Right ventricle myocardium superior (tissue), 1 donor: ENCODE measurements around the gene TXNRD1. TPM values are rescaled to one million over a fixed set of nuclear protein-coding genes. Genes with fewer than 3 reads are reported as not detected.
A peak's percentile ranks its signal among the peaks of the same experiment; 100 is the strongest.
"Not testable (repeated sequence)": the region's sequence is repeated elsewhere in the genome, so short reads cannot be mapped to it uniquely, and the experiment has no call there.

ENCODE experiments used
- ATAC-seq: fragments of 200-7000 bp; cut with Tn5 transposase; one replicate; pipeline ENCODE4 v1.9.1; 2020; ENCODE audit warnings: mild to moderate bottlenecking; ENCODE audit not compliant: poor library complexity
- DNase-seq: peaks from one replicate; pipeline ENCODE4 v3.0.0-alpha.2; 2020
- intact Hi-C: fragments of 100-400 bp; cut with DNase I; formaldehyde crosslinking; loops from one replicate; pipeline ENCODE4 v1.11.2; 2022
- long read RNA-seq: library from polyadenylated mRNA; unstranded; transcript quantifications from one replicate; pipeline ENCODE4 v2.0.0, GENCODE V29; 2021
- total RNA-seq: library from RNA; stranded (reverse); fragmentation: NEBNext Ultra II Directional; extraction: Animal tissue kit (Norgen Biotek cat#: 25700); gene quantifications from one replicate; pipeline ENCODE4 v1.2.1, GENCODE V29; 2021
- donor health status: DM: no; HTN: yes; CAD: no; lungs with severe emphysema.

The TXNRD1 gene
- total RNA-seq, result 98.9 TPM
- long read RNA-seq, transcript TXNRD1-214 (15 exons, 3,974 nt), result minor isoform, 27 of 182 reads
- long read RNA-seq, transcript TXNRD1-205 (15 exons, 3,930 nt), result major isoform, 68 of 182 reads
- long read RNA-seq, partial matches to known transcripts, result 51 of 182 reads
- long read RNA-seq, other reads (novel, unspliced or antisense), result 34 of 182 reads

GRCh38 chr12:104215638-104216297, at the start of gene TXNRD1:
TSS of gene TXNRD1 (plus strand) at chr12:104215779. CDS start at chr12:104215803, 24 bp downstream.
- ATAC-seq, result peak; percentile 95
- peak; percentile 92 for DNase-seq
- intact Hi-C loops, result loop anchor here (1.0 to 5.0 kb wide), 2 partner anchors 71 to 142 kb away; no protein-coding TSS in a partner anchor

DNA sequence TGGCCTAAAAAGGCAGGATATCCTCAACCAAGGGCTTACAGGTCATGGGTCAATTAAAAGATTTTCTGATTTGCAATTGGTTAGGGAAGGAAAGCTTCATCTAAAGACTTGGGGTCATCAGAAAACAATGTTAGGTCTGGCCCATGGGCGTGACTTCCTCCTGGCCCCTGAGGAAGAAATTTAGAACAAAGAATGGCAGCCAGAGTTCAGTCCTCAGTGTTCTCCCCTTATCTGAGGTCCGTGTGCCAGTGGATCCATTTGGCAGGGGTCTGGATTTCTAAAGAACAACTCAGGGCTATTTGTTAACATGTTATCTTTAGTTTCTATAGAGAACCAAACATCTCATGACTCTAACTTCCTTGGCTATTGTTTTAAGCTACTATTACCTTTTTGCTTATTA, 49.8 kb upstream of the TXNRD1 start:
- intact Hi-C loops, result no loop called here
- peak; percentile 48 for DNase-seq

GRCh38 chr12:104166465-104166864, 49.1 kb upstream of the TXNRD1 start:
- ATAC-seq (peak; percentile 80), DNase-seq (peak; percentile 54)
- intact Hi-C loops, result no loop called here

More for the DNA sequence above, 49.8 kb upstream of the TXNRD1 start:
- peak; percentile 75 for ATAC-seq

DNA sequence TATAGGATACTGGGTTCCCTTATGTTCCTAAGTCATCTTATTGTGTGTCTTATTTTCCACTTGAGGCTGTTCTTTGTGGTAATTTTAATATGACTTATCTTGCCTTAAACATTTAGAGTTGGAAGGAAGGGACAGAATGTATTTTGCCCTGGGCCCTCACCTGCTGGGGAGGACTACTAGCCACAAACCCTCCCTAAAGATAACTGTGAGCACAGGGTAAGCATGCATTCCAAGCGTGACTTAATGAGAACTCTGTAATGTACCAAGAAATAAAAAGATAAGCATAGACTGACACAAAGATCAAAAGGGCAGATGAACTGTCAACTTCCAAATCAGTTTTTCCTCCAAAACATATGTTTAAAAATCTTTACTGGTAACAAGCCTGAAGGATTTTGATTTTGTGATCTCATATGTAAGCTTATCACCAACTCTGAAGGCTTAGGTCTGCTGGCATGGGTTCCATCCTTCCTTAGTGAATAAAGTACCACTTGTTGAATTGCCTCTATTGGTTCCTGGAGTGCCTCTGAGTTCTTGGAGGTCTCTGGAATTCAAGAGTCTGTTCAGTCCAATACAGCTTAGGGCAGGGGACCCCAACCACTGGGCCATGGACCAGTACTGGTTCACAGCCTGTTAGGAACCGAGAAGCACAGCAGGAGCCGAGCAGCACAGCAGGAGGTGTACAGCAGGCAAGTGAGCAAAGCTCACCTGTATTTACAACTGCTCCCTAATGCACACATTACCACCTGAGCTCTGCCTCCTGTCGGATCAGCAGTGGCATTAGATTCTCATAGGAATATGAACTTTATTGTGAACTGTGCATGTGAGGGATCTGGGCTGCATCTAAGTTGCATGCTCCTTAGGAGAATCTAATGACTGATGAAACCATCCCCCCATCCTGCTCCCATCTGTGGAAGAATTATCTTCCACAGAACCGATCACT, 47.8 kb upstream of the TXNRD1 start:
- no peak for ATAC-seq
- intact Hi-C loops, result no loop called here
- DNase-seq, result no peak

GRCh38 chr12:104168596-104168995, 47.0 kb upstream of the TXNRD1 start:
- DNase-seq, result no peak
- intact Hi-C loops, result no loop called here
- no peak for ATAC-seq

DNA sequence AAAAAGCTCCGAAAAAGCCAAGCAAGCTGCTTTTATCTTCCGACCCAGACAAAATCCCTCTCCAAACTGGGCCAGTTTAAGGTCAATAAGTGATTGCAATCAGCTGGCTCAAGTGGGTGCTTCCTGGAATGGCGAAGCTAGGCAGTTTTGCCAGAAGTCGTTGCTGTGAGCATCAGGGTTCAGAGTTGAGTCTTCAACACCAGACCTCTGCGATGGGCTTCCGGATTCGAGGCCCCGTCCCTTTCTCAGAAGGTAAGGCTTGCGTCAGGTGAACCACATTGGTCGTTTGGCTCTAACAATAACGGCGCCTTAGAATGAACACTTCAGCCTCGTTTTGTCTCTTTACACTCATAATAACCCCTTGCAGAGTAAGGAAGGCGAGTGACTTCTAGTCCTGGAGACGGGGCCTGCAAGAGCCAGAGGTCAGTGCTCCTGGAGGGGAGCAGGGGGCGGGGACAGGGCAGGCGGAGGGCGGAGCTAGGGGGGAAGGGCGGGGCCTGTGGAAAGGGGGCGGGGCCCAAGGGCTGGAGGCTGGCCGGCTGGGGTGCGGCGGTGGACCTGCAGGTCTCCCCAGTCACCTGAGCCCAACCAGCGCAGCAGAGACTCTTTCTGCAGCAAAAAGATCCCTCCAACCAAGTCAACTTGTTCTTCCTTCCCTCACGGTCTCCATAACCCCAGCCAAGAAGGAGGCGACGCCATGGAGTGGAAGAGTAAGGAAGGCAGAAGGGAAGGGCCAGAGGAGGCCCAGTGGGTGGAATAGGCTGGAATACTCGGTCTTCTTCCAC, 43.6 kb upstream of the TXNRD1 start:
- DNase-seq, result no peak
- no peak for ATAC-seq
- intact Hi-C loops, result no loop called here

DNA sequence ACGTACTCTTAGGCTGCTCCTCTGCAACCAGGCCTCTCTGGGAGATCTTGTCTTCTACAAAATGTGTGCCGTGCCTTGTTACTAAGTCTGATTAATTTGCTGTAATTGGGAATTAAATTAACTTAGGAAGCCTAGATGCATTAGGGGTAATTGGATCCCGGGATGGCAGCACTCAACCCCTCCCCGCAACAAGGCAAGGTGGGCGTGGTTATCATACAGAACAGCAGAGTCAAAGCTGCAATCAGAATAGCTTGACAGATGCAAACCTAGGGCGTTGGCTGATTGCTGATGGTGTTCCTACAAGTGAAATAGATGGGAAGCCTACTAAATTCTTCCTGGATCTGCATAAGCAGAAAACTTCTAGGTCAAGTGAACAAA, 43.0 kb upstream of the TXNRD1 start:
- intact Hi-C loops, result no loop called here
- ATAC-seq (no peak), DNase-seq (no peak)

GRCh38 chr12:104173804-104174203, 41.8 kb upstream of the TXNRD1 start:
- ATAC-seq, intact Hi-C loops: not testable (repeated sequence)

DNA sequence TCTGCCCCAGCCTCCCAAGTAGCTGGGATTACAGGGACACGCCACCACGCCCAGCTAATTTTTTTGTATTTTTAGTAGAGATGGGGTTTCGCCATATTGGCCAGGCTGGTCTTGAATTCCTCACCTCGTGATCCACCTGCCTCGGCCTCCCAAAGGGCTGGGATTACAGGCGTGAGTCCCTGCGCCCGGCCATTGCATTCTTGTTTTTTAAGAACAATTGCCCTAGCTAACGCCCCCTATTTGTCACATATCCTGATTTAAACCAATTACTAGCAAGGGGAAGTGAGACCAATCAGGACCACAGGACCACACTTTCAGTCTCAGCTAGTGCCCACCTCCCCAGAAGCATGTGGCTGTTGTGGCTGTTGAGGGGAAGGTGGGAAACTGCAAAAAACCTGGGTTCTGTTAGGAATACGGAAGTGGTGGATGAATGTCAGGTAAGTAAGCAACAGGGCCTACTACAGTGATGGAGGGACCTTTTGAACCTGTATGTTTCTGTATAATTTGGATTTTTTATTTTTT, 39.8 kb upstream of the TXNRD1 start:
- intact Hi-C loops, result no loop called here
- ATAC-seq, result no peak
- DNase-seq, result no peak

More at GRCh38 chr12:104173804-104174203, 41.8 kb upstream of the TXNRD1 start:
- not testable (repeated sequence) for DNase-seq

GRCh38 chr12:104177336-104177662, 38.3 kb upstream of the TXNRD1 start:
- intact Hi-C loops, result no loop called here
- ATAC-seq, result no peak
- no peak for DNase-seq

DNA sequence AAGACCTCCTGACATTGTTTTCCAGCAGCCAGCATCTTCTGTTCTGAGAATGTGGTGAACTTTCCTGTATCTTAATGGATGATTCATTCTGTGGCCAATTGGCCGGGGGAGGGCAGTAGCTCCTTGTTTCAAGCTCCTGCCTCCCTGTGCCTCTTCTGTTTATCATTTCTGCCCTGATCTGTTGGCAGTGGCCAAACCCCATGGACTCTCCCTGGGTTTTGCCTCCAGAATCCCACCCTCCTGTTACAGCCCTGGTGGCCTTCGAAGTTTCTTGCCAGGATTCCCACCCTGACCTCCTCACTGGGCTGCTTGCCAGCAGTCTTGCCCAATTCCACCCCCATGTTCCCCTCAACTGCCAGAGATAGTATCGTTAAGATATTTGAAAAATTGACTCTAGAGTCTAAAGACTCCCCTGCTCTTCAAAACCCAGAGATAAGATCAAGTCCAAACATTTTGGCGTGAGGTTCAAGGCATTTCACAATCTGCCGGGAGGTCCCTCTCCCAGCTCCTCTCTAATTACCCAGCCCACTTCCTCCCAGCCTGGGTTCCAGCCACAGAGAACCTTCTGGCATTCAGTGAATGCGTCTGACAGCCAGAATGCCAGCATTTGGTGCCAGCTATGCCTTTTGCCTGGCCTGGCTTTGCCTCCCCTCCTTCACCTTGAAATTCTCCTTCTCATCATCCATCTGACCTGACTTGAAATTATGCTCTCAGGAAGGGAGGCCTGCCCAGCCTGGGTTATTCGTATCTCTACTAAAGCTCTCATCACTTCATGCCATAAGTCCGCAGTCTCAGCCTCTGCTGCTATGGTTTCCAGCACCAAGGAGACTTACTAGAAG, 37.7 kb upstream of the TXNRD1 start:
- intact Hi-C loops, result no loop called here
- DNase-seq, result peak; percentile 83
- ATAC-seq, result peak; percentile 82

DNA sequence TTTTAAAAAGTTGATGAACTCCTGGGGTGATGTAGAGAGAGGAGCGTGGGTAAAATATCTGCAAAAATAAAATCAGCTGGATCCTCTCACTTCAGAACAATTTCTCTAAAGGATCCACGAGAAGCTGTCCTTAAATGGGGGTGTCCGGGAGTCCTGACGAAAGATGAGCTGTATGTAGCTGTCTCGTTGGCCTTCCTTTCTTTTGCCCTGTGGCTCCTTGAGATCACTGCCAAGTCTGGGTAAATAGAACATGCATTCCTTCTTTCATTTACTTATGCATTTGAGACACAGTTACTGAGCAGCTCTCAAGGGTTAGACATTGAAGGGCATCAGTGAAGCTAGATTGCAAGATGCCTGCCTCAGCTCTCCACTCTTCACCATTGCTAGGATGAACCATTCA, 35.2 kb upstream of the TXNRD1 start:
- intact Hi-C loops, result no loop called here
- no peak for ATAC-seq

GRCh38 chr12:104181313-104181712, 34.3 kb upstream of the TXNRD1 start:
- intact Hi-C loops, result no loop called here
- no peak for DNase-seq
- ATAC-seq, result peak; percentile 17

More for the DNA sequence above, 35.2 kb upstream of the TXNRD1 start:
- no peak for DNase-seq

- peak; percentile 81 for DNase-seq
- intact Hi-C loops, result no loop called here
- peak; percentile 67 for ATAC-seq
Observed at GRCh38 chr12:104182144-104182543, 33.4 kb upstream of the TXNRD1 start.

GRCh38 chr12:104182621-104183378, 32.8 kb upstream of the TXNRD1 start:
- ATAC-seq, result peak; percentile 4
- intact Hi-C loops, result no loop called here
- no peak for DNase-seq

DNA sequence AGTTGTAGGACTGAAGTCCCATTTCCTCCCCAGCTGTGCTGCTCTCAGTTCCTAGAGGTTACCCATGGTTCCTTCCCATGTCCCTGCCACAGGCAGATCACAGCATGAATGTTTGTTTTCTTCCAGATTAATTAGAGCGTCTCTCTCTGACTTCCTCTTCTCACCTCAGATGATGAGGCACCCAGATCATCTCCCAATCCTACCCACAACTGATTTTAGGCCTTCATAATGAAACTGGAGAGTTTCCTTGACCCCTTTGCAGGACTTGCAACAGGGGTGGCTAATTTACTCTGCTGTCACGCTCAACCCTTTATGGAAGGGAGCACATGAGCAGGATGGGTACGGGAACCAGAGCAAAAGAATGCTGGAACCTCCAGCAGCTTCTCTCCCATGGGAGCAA, 32.1 kb upstream of the TXNRD1 start:
- intact Hi-C loops, result no loop called here
- no peak for ATAC-seq

More for the DNA sequence above, 32.1 kb upstream of the TXNRD1 start:
- DNase-seq, result no peak
